Chondrocyte (in vitro differentiated cells): ENCODE measurements around the gene DNAH7. TPM values are rescaled to one million over a fixed set of nuclear protein-coding genes. Genes with fewer than 3 reads are reported as not detected.

Source experiments
- DNase-seq: peaks from one replicate; pipeline ENCODE4 v3.0.0; 2021; ENCODE audit warnings: mixed read lengths, low spot score
- H3K27ac Mint-ChIP-seq: one replicate; pipeline ENCODE4 v1.8.0; 2021; ENCODE audit warnings: mild to moderate bottlenecking, moderate library complexity, mixed read lengths; ENCODE audit not compliant: unreplicated experiment
- H3K27me3 Mint-ChIP-seq: 2 replicates; pipeline ENCODE4 v1.8.0; 2021; ENCODE audit warnings: low read depth, mixed read lengths
- H3K36me3 Mint-ChIP-seq: 2 replicates; pipeline ENCODE4 v1.8.0; 2021; ENCODE audit warnings: low read depth, mixed read lengths
- H3K4me1 Mint-ChIP-seq: 2 replicates; pipeline ENCODE4 v1.8.0; 2021; ENCODE audit warnings: low read depth, mild to moderate bottlenecking, mixed read lengths
- H3K4me3 Mint-ChIP-seq: one replicate; pipeline ENCODE4 v1.8.0; 2021; ENCODE audit warnings: mild to moderate bottlenecking, moderate library complexity, mixed read lengths; ENCODE audit not compliant: unreplicated experiment
- H3K9me3 Mint-ChIP-seq: 2 replicates; pipeline ENCODE4 v1.8.0; 2021; ENCODE audit warnings: low read depth, mixed read lengths
- total RNA-seq: library from RNA; stranded (reverse); gene quantifications from 3 replicates; pipeline ENCODE4 v1.2.1, GENCODE V29; 2021
- TF ChIP-seq, protein P1 (sequence below): fragments of 200-600 bp; sonication (generic); IDR thresholded peaks from 2 replicates; pipeline ENCODE4 v1.5.0; 2021; ENCODE audit warnings: antibody characterized with exemption, mild to moderate bottlenecking, moderate library complexity

Gene DNAH7
- total RNA-seq, 1 donor from 2014 or later: 0.20 TPM

- H3K27me3 Mint-ChIP-seq: no peaks in the 10 kb centered on the region
- H3K27ac Mint-ChIP-seq: no peak overlapping the region
- no peak overlapping the region for H3K4me3 Mint-ChIP-seq
- peaks cover 3% of the 10 kb centered on the region for H3K36me3 Mint-ChIP-seq
- TF ChIP-seq, protein P1, sequence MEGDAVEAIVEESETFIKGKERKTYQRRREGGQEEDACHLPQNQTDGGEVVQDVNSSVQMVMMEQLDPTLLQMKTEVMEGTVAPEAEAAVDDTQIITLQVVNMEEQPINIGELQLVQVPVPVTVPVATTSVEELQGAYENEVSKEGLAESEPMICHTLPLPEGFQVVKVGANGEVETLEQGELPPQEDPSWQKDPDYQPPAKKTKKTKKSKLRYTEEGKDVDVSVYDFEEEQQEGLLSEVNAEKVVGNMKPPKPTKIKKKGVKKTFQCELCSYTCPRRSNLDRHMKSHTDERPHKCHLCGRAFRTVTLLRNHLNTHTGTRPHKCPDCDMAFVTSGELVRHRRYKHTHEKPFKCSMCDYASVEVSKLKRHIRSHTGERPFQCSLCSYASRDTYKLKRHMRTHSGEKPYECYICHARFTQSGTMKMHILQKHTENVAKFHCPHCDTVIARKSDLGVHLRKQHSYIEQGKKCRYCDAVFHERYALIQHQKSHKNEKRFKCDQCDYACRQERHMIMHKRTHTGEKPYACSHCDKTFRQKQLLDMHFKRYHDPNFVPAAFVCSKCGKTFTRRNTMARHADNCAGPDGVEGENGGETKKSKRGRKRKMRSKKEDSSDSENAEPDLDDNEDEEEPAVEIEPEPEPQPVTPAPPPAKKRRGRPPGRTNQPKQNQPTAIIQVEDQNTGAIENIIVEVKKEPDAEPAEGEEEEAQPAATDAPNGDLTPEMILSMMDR: no peak
- no peak for DNase-seq
- H3K9me3 Mint-ChIP-seq: peaks cover 11% of the 10 kb centered on the region
- H3K4me1 Mint-ChIP-seq: no peaks in the 10 kb centered on the region
These were observed 272.8 kb downstream of the DNAH7 start for GRCh38 chr2:195795879-195796278.

DNA sequence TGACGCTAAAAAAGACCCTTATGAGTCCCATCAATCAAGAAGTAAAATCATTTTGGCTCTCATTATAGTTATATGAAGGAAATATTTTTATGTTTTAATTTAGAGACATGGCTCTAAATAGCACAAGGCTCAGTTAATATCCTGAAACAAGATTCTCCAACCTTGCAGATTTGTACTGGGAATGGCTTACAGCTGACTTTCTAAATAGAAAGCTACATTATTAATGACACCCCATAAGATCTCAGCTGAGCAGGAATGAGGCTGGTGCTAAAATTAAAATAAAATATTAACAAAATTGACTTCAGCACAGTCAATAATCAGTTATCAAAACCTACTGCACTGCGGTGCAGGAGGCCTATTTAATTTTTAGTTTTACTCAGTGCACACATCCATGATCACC, 274.8 kb downstream of the DNAH7 start:
- Mint-ChIP-seq H3K27me3 (peaks cover 4% of the 10 kb centered on the region), H3K9me3 (peaks cover 25% of the 10 kb centered on the region), H3K4me1 (no peaks in the 10 kb centered on the region), H3K27ac (no peak overlapping the region), H3K36me3 (peaks cover 5% of the 10 kb centered on the region), H3K4me3 (no peak overlapping the region)
- no peak for DNase-seq
- TF ChIP-seq, protein P1: no peak

GRCh38 chr2:195782156-195782555, 286.5 kb downstream of the DNAH7 start:
- Mint-ChIP-seq H3K4me3 (no peak overlapping the region), H3K9me3 (no peaks in the 10 kb centered on the region), H3K27me3 (peaks cover 8% of the 10 kb centered on the region), H3K27ac (no peak overlapping the region), H3K4me1 (no peaks in the 10 kb centered on the region), H3K36me3 (no peaks in the 10 kb centered on the region)
- no peak for DNase-seq
- TF ChIP-seq, protein P1: no peak

DNA sequence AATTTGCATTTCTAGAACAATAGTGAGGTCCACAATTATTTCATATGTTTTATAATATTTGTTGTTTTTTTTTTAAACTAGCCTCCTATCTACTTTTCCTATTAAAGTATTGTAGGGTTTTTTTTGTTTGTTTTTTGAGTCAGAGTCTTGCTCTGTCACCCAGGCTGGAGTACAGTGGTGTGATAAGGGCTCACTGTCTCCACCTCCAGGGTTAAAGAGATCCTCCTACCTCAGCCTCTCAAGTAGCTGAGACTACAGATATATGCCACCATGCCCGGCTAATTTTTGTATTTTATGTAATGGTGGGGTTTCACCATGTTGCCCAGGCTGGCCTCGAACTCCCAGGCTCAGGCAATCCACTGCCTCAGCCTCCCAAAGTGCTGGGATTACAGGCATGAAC, 289.1 kb downstream of the DNAH7 start:
- no peaks in the 10 kb centered on the region for H3K36me3 Mint-ChIP-seq
- H3K4me1 Mint-ChIP-seq: no peaks in the 10 kb centered on the region
- peaks cover 8% of the 10 kb centered on the region for H3K27me3 Mint-ChIP-seq
- TF ChIP-seq, protein P1: no peak
- H3K27ac Mint-ChIP-seq: no peak overlapping the region
- H3K9me3 Mint-ChIP-seq: no peaks in the 10 kb centered on the region
- no peak for DNase-seq
- no peak overlapping the region for H3K4me3 Mint-ChIP-seq

DNA sequence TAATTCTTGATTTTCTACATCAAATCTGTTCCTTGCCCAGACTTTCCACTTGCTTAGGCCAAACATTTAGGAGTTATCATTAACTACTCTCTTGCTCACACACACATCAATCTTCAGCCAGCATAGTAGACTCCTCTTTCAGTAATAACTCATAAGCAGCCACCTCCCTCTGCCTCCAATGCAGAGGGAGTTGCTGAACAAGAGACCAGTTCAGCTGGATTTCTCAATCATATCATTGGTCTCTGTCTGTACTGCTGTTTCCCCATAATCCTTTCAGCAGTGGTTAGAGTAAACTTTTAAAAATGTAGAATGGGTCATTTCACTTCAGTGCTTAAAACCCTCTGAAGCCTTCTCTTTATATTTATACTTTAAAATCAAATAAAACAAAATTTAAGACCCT, 298.7 kb downstream of the DNAH7 start:
- peaks cover 9% of the 10 kb centered on the region for H3K9me3 Mint-ChIP-seq
- H3K27ac Mint-ChIP-seq: no peak overlapping the region
- TF ChIP-seq, protein P1: no peak
- H3K36me3 Mint-ChIP-seq: peaks cover 5% of the 10 kb centered on the region
- H3K27me3 Mint-ChIP-seq: peaks cover 6% of the 10 kb centered on the region
- H3K4me3 Mint-ChIP-seq: no peak overlapping the region
- no peaks in the 10 kb centered on the region for H3K4me1 Mint-ChIP-seq
- DNase-seq: no peak
